ENCODE results near the gene RBMS3. TPM values are rescaled to one million over a fixed set of nuclear protein-coding genes. Genes with fewer than 3 reads are reported as not detected.

RBMS3 gene
- total and polyA plus RNA-seq, 4 donors: 29.1 to 86.7 (median 58.1) TPM

- peaks cover 3% of the 10 kb centered on the region for H3K9me3 ChIP-seq (ENCODE audit: control insufficient read depth, insufficient read depth, low read length)
- H3K27me3 ChIP-seq (ENCODE audit: control insufficient read depth, insufficient read depth, low read length): no peaks in the 10 kb centered on the region
- H3K36me3 ChIP-seq (ENCODE audit: control insufficient read depth, insufficient read depth, low read length): no peaks in the 10 kb centered on the region
- H3K4me3 ChIP-seq (ENCODE audit: low read depth, low read length): no peak overlapping the region
- no peak overlapping the region for H3K27ac ChIP-seq (ENCODE audit: low read depth, low read length)
- whole genome bisulfite sequencing (ENCODE audit: insufficient coverage): no CpG with 5 or more reads among the region's 4 CpGs
- DNase-seq (ENCODE audit: low read depth in 4 of 6, low spot score in 6 of 6): no peak
- H3K4me1 ChIP-seq (ENCODE audit: control insufficient read depth, insufficient read depth, low read length): no peaks in the 10 kb centered on the region
Measured at GRCh38 chr3:29611252-29611651, 330.4 kb downstream of the RBMS3 start.

GRCh38 chr3:29612536-29612935 is 331.7 kb downstream of the RBMS3 start:
- Histone ChIP-seq H3K9me3 (ENCODE audit: control insufficient read depth, insufficient read depth, low read length) (peaks cover 3% of the 10 kb centered on the region), H3K27me3 (ENCODE audit: control insufficient read depth, insufficient read depth, low read length) (no peaks in the 10 kb centered on the region), H3K27ac (ENCODE audit: low read depth, low read length) (no peak overlapping the region), H3K36me3 (ENCODE audit: control insufficient read depth, insufficient read depth, low read length) (no peaks in the 10 kb centered on the region), H3K4me1 (ENCODE audit: control insufficient read depth, insufficient read depth, low read length) (no peaks in the 10 kb centered on the region), H3K4me3 (ENCODE audit: low read depth, low read length) (no peak overlapping the region)
- WGBS (ENCODE audit: insufficient coverage): no CpG with 5 or more reads among the region's 1 CpG
- DNase-seq (ENCODE audit: low read depth in 4 of 6, low spot score in 6 of 6): no peak

GRCh38 chr3:29614954-29615353 is 334.1 kb downstream of the RBMS3 start:
- Histone ChIP-seq H3K4me3 (ENCODE audit: low read depth, low read length) (no peak overlapping the region), H3K36me3 (ENCODE audit: control insufficient read depth, insufficient read depth, low read length) (no peaks in the 10 kb centered on the region), H3K9me3 (ENCODE audit: control insufficient read depth, insufficient read depth, low read length) (peaks cover 3% of the 10 kb centered on the region), H3K27ac (ENCODE audit: low read depth, low read length) (no peak overlapping the region), H3K4me1 (ENCODE audit: control insufficient read depth, insufficient read depth, low read length) (no peaks in the 10 kb centered on the region), H3K27me3 (ENCODE audit: control insufficient read depth, insufficient read depth, low read length) (no peaks in the 10 kb centered on the region)
- DNase-seq (ENCODE audit: low read depth in 4 of 6, low spot score in 6 of 6): no peak
- no CpG with 5 or more reads among the region's 1 CpG for WGBS (ENCODE audit: insufficient coverage)

- Histone ChIP-seq H3K27me3 (ENCODE audit: control insufficient read depth, insufficient read depth, low read length) (no peaks in the 10 kb centered on the region), H3K4me1 (ENCODE audit: control insufficient read depth, insufficient read depth, low read length) (no peaks in the 10 kb centered on the region), H3K36me3 (ENCODE audit: control insufficient read depth, insufficient read depth, low read length) (no peaks in the 10 kb centered on the region), H3K27ac (ENCODE audit: low read depth, low read length) (no peak overlapping the region), H3K4me3 (ENCODE audit: low read depth, low read length) (no peak overlapping the region), H3K9me3 (ENCODE audit: control insufficient read depth, insufficient read depth, low read length) (peaks cover 2% of the 10 kb centered on the region)
- WGBS (ENCODE audit: insufficient coverage): 39% methylated on average over 4 of the region's 10 CpGs
- DNase-seq (ENCODE audit: low read depth in 4 of 6, low spot score in 6 of 6): peak in 1 of 6 donors; percentile 22
Measured at GRCh38 chr3:29618395-29619282, 337.8 kb downstream of the RBMS3 start.

DNA sequence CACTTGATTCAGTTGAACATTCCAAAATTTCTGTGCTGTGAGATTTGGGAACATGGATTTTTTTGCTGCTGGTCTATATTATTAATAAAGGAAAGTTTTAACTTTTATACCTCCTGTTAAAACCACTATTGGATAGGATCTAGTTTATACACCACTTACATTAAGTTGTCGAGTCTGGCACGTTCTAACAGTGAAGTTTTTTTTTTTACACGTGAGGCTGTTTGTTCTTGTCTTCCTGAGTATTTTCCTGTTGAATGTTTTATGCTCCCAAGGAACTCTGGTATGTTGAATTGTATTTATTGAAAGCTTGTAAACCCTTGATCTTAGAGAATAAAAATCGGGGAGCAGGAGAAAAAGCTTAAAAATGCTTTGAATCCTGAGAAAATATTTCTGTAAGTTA is 338.8 kb downstream of the RBMS3 start:
- no peaks in the 10 kb centered on the region for H3K27me3 ChIP-seq (ENCODE audit: control insufficient read depth, insufficient read depth, low read length)
- DNase-seq (ENCODE audit: low read depth in 4 of 6, low spot score in 6 of 6): no peak
- H3K9me3 ChIP-seq (ENCODE audit: control insufficient read depth, insufficient read depth, low read length): no peaks in the 10 kb centered on the region
- H3K36me3 ChIP-seq (ENCODE audit: control insufficient read depth, insufficient read depth, low read length): no peaks in the 10 kb centered on the region
- H3K27ac ChIP-seq (ENCODE audit: low read depth, low read length): no peak overlapping the region
- 100% methylated on average over 1 of the region's 4 CpGs for WGBS (ENCODE audit: insufficient coverage)
- H3K4me1 ChIP-seq (ENCODE audit: control insufficient read depth, insufficient read depth, low read length): no peaks in the 10 kb centered on the region
- no peak overlapping the region for H3K4me3 ChIP-seq (ENCODE audit: low read depth, low read length)

DNA sequence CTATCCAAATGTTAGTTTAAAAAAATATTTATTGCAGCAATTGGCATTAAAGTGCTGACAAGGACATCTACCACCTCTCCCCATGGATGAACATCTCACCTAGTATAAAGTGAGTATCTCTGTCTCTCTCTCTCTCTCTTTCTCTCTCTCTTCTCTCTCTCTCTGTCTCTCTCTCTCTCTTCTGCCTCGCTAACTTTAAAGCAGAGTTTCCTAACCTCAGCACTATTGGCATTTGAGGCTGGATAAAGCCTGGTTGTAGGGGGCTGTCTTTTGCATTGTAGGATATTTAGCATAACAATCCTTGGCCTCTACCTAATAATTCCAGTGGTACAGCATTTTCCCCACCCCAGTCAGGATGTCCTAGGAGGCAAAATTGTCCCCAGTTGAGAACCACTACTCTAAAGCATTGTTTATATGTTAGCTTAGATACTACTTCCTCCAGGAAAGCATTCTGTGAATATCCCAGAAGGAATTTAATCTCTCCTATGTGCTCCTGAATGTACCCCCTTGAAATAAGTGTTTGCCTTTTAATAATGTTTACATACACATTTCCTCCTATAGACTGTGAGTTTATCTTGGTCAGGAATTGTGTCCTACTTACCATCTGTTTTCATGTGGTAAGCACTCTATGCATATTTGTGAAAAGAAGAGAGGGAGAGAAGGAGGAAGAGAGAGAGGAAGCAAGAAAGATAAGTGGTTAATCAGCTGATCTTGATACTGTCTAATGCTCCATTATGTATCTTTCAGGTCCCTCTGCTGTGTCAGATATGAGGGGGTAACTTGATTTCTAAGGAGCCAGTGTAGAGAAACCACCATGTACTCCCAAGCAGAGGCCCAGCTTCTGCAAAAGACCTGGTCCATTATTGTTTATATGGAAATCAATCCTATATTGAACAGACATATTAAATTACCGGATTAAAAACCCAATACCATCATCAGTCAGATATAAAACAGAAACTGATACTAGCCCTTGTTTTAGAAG is 346.6 kb downstream of the RBMS3 start:
- no peaks in the 10 kb centered on the region for H3K36me3 ChIP-seq (ENCODE audit: control insufficient read depth, insufficient read depth, low read length)
- no peaks in the 10 kb centered on the region for H3K4me1 ChIP-seq (ENCODE audit: control insufficient read depth, insufficient read depth, low read length)
- no peak for DNase-seq (ENCODE audit: low read depth in 4 of 6, low spot score in 6 of 6)
- no peaks in the 10 kb centered on the region for H3K9me3 ChIP-seq (ENCODE audit: control insufficient read depth, insufficient read depth, low read length)
- H3K27ac ChIP-seq (ENCODE audit: low read depth, low read length): no peak overlapping the region
- H3K4me3 ChIP-seq (ENCODE audit: low read depth, low read length): no peak overlapping the region
- WGBS (ENCODE audit: insufficient coverage): no CpG with 5 or more reads among the region's 2 CpGs
- H3K27me3 ChIP-seq (ENCODE audit: control insufficient read depth, insufficient read depth, low read length): no peaks in the 10 kb centered on the region

GRCh38 chr3:29628795-29629194 is 347.9 kb downstream of the RBMS3 start:
- Histone ChIP-seq H3K9me3 (ENCODE audit: control insufficient read depth, insufficient read depth, low read length) (no peaks in the 10 kb centered on the region), H3K27me3 (ENCODE audit: control insufficient read depth, insufficient read depth, low read length) (no peaks in the 10 kb centered on the region)

GRCh38 chr3:29635888-29636287 is 355.0 kb downstream of the RBMS3 start:
- WGBS (ENCODE audit: insufficient coverage): no CpG with 5 or more reads among the region's 1 CpG
- Histone ChIP-seq H3K27ac (ENCODE audit: low read depth, low read length) (no peak overlapping the region), H3K4me3 (ENCODE audit: low read depth, low read length) (no peak overlapping the region), H3K9me3 (ENCODE audit: control insufficient read depth, insufficient read depth, low read length) (peaks cover 2% of the 10 kb centered on the region), H3K4me1 (ENCODE audit: control insufficient read depth, insufficient read depth, low read length) (no peaks in the 10 kb centered on the region), H3K36me3 (ENCODE audit: control insufficient read depth, insufficient read depth, low read length) (no peaks in the 10 kb centered on the region), H3K27me3 (ENCODE audit: control insufficient read depth, insufficient read depth, low read length) (no peaks in the 10 kb centered on the region)
- no peak for DNase-seq (ENCODE audit: low read depth in 4 of 6, low spot score in 6 of 6)

More at GRCh38 chr3:29628795-29629194, 347.9 kb downstream of the RBMS3 start:
- no peak overlapping the region for H3K4me3 ChIP-seq (ENCODE audit: low read depth, low read length)
- no peak for DNase-seq (ENCODE audit: low read depth in 4 of 6, low spot score in 6 of 6)
- H3K4me1 ChIP-seq (ENCODE audit: control insufficient read depth, insufficient read depth, low read length): no peaks in the 10 kb centered on the region
- no peaks in the 10 kb centered on the region for H3K36me3 ChIP-seq (ENCODE audit: control insufficient read depth, insufficient read depth, low read length)
- 83% methylated on average over 1 of the region's 2 CpGs for WGBS (ENCODE audit: insufficient coverage)
- no peak overlapping the region for H3K27ac ChIP-seq (ENCODE audit: low read depth, low read length)

DNA sequence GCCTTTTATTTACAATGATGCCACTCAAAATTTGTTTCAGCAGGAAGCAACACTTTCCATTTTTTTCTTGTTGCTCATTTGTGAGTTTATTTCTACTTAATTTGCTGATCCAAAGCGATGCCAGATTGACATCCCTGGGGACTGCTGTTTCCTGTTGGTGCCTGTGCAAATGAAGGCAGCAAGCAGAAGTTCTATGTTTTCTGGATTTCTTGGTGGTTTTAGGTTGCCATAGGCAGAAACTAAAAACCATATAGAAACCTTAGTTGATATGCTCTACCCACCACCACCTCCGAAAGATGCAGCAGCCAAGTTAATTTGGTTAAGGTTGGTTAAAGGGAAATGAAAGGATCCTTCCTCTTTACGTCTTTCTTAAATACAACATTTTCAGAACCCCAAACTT is 356.2 kb downstream of the RBMS3 start:
- Histone ChIP-seq H3K4me3 (ENCODE audit: low read depth, low read length) (no peak overlapping the region), H3K36me3 (ENCODE audit: control insufficient read depth, insufficient read depth, low read length) (no peaks in the 10 kb centered on the region), H3K9me3 (ENCODE audit: control insufficient read depth, insufficient read depth, low read length) (peaks cover 2% of the 10 kb centered on the region), H3K27me3 (ENCODE audit: control insufficient read depth, insufficient read depth, low read length) (no peaks in the 10 kb centered on the region), H3K4me1 (ENCODE audit: control insufficient read depth, insufficient read depth, low read length) (no peaks in the 10 kb centered on the region), H3K27ac (ENCODE audit: low read depth, low read length) (no peak overlapping the region)
- WGBS (ENCODE audit: insufficient coverage): 80% methylated on average over 1 of the region's 3 CpGs
- DNase-seq (ENCODE audit: low read depth in 4 of 6, low spot score in 6 of 6): peak in 1 of 6 donors; percentile 68

All from spinal cord (tissue), 10 donors.